ENCODE results near the gene AHCYL2.
"Not testable (repeated sequence)": the region's sequence is repeated elsewhere in the genome, so short reads cannot be mapped to it uniquely, and the experiment has no call there.

The AHCYL2 gene

GRCh38 chr7:129438839-129439651, 214.2 kb downstream of the AHCYL2 start:
- Histone ChIP-seq H3K27me3 (ENCODE audit: insufficient read depth, poor library complexity, severe bottlenecking) (peaks cover 7% of the 10 kb centered on the region), H3K4me3 (replicated peaks; ENCODE audit: insufficient read depth, low read length) (no peak overlapping the region), H3K27ac (replicated peaks) (no peak overlapping the region)
- no peak for DNase-seq (ENCODE audit: low read depth in 1 of 2, low spot score in 1 of 2)
- TF ChIP-seq CTCF (IDR thresholded peaks at IDR 0.05; ENCODE audit: insufficient read depth, low read length) (no peak), REST (IDR thresholded peaks at IDR 0.05; ENCODE audit: insufficient replicate concordance, low read depth) (no peak), SPI1 (IDR thresholded peaks at IDR 0.05; ENCODE audit: borderline replicate concordance, low read depth) (no peak), POLR2AphosphoS5 (IDR thresholded peaks at IDR 0.05; ENCODE audit: low read depth) (no peak), GABPA (IDR thresholded peaks at IDR 0.05; ENCODE audit: low read depth) (no peak)

- Histone ChIP-seq H3K27me3 (ENCODE audit: insufficient read depth, poor library complexity, severe bottlenecking) (peaks cover 4% of the 10 kb centered on the region), H3K27ac (replicated peaks) (no peak overlapping the region), H3K4me3 (replicated peaks; ENCODE audit: insufficient read depth, low read length) (no peak overlapping the region)
- no peak for DNase-seq (ENCODE audit: low read depth in 1 of 2, low spot score in 1 of 2)
- TF ChIP-seq GABPA (IDR thresholded peaks at IDR 0.05; ENCODE audit: low read depth): no peak
- TF ChIP-seq CTCF (IDR thresholded peaks at IDR 0.05; ENCODE audit: insufficient read depth, low read length): no peak
- TF ChIP-seq POLR2AphosphoS5 (IDR thresholded peaks at IDR 0.05; ENCODE audit: low read depth): no peak
- TF ChIP-seq SPI1 (IDR thresholded peaks at IDR 0.05; ENCODE audit: borderline replicate concordance, low read depth): no peak
- TF ChIP-seq REST (IDR thresholded peaks at IDR 0.05; ENCODE audit: insufficient replicate concordance, low read depth): no peak
These were observed 215.3 kb downstream of the AHCYL2 start for GRCh38 chr7:129439963-129440625.

GRCh38 chr7:129443612-129444011, 218.8 kb downstream of the AHCYL2 start:
- no peak overlapping the region for H3K27ac ChIP-seq (replicated peaks)
- TF ChIP-seq CTCF (IDR thresholded peaks at IDR 0.05; ENCODE audit: insufficient read depth, low read length) (no peak), REST (IDR thresholded peaks at IDR 0.05; ENCODE audit: insufficient replicate concordance, low read depth) (no peak)
- no peak for DNase-seq (ENCODE audit: low read depth in 1 of 2, low spot score in 1 of 2)
- no peaks in the 10 kb centered on the region for H3K27me3 ChIP-seq (ENCODE audit: insufficient read depth, poor library complexity, severe bottlenecking)
- no peak overlapping the region for H3K4me3 ChIP-seq (replicated peaks; ENCODE audit: insufficient read depth, low read length)

GRCh38 chr7:129444776-129445175, 219.9 kb downstream of the AHCYL2 start:
- H3K4me3 ChIP-seq (replicated peaks; ENCODE audit: insufficient read depth, low read length); DNase-seq (ENCODE audit: low read depth in 1 of 2, low spot score in 1 of 2): not testable (repeated sequence)

GRCh38 chr7:129446925-129447324, 222.1 kb downstream of the AHCYL2 start:
- H3K27ac ChIP-seq (replicated peaks); H3K4me3 ChIP-seq (replicated peaks; ENCODE audit: insufficient read depth, low read length); H3K27me3 ChIP-seq (ENCODE audit: insufficient read depth, poor library complexity, severe bottlenecking); DNase-seq (ENCODE audit: low read depth in 1 of 2, low spot score in 1 of 2): not testable (repeated sequence)

More at GRCh38 chr7:129444776-129445175, 219.9 kb downstream of the AHCYL2 start:
- not testable (repeated sequence) for H3K27ac ChIP-seq (replicated peaks); H3K27me3 ChIP-seq (ENCODE audit: insufficient read depth, poor library complexity, severe bottlenecking)
